ENCODE data around the gene RARG.

Gene RARG

DNA sequence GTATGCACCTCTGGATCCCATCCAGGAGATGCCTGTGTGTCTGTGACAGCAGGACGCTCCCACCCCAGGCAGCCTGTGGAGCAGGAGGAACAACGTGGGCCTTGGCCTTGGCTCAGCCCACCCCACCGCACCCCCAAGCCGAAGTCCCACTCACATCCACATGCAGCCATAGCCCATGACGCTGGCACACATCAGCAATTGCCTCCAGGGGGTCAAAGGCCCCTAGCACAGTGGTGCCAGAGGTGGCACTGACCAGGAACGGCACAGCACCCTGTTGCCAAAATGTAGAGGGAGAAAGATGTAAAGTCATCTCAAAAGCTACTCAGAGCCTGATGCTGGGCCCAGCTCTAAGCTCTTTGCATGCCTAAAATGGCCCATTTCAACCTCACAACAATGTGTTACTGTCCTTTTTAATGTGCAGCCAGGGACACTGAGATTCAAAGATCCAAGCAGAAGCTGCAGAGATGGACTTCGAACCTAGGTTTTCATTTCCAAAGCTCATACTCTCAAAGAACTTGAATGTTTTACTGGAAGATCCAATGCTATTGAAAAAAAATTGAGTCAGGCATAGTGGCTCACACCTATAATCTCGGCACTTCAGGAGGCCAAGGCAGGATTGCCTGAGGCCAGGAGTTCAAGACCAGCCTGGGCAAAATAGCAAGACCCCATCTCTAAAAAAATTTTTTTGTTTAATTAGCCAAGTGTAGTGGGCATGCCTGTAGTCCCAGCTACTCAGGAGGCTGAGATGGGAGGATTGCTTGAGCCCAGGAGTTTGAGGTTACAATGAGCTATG is 70.7 kb downstream of the RARG start:
- no peak for DNase-seq

DNA sequence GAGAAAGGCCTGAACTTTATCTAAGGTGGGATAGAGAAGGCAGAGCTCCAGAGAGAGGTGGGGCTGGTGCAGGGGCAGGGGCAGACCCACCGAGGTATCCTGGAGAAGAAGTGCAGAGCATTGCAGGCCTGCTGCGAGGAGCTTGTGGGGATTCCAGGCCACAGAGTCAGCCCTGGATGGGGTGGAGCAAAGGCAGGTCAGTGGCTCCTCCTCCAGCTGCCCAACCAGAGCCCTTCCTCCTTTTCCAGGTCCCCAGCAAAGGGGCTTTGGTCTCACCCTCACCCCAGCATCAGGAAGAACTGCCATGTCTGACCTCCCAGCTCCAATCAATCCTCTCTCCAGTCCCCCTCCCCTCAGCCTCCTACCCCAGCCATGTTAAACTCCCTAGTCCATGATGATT is 71.3 kb downstream of the RARG start:
- DNase-seq = no peak

Measured in 8988T (cell line).